Stimulated activated CD4-positive, alpha-beta T cell treated with anti-CD3 and anti-CD28 coated beads, Interleukin-15, amount 100 ng/mL, for 24 hours (primary cell): ENCODE measurements around the gene ITPR2.
"Not testable (repeated sequence)": the region's sequence is repeated elsewhere in the genome, so short reads cannot be mapped to it uniquely, and the experiment has no call there.

ENCODE experiments used
- DNase-seq: peaks from one replicate; pipeline ENCODE4 v3.0.0-alpha.2; 2020

Gene ITPR2

GRCh38 chr12:26496170-26496569, 336.8 kb downstream of the ITPR2 start:
- DNase-seq = no peak

DNA sequence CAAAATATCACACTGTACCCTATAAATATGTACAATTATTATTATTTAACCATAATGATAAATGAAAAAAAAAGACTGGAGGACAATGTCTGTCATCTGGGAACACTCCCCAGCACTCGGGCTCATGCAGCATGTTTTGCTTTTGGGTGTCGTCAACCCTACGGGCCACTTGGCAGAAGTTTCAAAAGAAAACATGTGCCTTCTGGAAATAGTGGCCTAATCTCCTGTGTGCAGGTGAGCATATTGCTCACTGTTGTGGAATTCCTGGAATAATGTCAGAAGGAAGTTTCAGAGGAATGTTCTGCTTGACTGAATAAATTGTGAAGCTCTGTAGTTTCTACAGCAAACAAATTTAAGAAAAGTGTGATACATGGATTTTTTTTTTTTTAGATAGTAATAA, 339.3 kb downstream of the ITPR2 start:
- DNase-seq = no peak

- no peak for DNase-seq
Observed at GRCh38 chr12:26492406-26492805, 340.6 kb downstream of the ITPR2 start.

DNA sequence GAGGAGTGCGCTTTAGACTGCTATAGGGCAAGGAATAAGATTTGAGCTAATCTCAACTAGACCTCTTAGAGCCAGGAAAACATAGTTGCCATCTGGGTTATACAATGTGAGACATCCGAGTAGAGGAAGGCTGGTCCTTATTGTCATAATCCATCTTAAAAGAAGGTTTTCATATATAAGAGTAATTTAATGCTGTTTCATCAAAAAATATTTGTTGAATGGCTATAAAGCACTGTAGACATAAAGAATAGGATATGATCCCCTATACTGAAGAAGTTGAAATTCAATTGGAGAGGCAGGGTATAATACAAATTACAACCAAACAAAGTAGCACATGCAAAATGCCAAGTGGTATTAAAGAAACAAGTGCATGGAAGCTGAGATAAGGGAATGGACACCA, 343.1 kb downstream of the ITPR2 start:
- no peak for DNase-seq

DNA sequence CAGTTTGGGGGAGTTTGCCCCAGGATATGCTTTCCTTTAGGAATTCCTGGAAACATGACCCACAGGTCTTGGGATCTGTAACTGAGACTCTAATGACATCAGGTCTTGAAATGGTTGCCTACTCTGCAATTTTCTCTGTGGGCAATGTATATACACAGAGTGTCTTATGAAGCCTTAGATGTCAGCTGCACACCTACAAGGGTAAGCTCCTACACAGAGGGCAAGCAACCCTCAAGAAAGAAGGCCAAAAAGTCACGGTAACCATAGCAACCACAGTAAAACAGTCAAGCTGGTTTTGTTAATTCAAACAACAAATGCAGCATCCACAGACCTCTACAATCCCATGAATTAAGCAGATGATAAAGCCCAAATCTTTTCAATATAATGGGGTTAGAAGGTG, 344.6 kb downstream of the ITPR2 start:
- DNase-seq = no peak

DNA sequence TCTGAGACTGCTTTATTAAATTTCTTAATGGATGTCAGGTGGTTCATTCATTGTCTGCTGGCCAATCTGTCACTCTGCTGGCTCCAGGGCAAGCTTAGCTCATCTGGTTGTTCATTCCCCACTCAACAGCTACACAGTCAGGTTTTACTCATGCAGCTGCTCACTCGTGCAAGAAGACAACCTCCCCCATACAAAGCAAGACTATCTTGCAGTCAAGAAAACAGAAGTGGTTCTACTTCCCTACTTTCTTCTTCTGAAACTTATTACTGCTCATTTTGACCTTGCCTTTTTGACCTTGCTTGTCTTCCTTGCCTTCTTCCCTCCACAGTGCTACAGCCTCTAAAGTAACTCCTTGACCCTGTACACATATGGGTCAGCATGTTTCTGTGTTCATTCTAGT, 359.7 kb downstream of the ITPR2 start:
- DNase-seq = no peak

DNA sequence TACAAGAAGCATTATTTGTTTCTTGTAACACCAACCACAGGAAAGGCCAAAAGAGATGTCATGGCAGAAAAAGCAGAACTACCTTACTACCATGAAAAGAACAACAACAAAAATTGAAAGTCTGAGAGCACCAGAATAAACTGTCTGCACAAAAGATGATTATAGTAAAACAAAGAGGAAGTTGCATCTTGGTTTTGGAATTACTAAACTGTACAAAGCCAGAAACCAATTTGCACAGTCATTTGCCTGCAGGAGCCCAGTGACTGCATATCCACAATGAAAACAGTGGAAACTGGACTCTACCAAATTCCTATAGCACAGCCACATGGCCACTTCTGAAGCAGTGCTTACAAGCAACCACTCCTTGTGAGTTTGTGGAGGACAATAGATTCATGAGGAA, 361.4 kb downstream of the ITPR2 start:
- no peak for DNase-seq

- DNase-seq = no peak
Observed at GRCh38 chr12:26469421-26470180, 363.4 kb downstream of the ITPR2 start.

DNA sequence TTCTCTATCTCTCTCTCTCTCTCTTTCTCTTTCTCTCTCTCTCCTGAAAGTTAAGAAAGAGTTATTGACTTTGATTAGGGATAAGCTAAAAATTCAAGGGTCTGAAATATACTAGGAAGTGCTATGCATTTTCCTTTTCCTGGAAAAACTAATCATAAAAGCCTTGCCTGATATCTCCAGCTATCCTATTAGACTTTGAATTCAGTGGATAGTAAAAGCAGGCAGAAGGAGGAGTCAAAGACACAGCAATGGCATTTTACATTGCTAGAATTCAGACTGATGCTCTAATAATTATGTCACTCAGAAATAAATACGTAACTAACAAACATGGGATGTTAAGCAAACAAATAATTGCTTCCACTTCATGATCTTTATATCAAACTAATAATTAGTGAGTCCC, 365.6 kb downstream of the ITPR2 start:
- no peak for DNase-seq

DNA sequence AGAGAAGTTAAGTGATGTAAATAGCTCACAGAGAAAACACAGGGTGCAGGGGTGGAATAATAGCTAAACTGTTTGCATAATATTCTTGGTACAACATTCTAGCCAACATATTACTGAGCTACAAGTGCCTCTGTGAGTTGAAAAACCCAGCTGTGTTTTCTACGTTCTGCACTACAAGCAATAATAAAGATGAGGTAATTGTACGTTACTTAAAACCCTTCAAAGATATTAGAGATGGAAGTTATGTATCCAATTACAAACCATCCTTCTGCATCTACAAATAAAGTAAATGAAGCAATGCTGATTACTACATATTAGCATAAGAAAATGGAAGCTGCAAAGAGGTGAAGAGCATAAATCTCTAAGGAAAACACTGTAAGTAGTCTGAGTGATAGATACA, 366.3 kb downstream of the ITPR2 start:
- no peak for DNase-seq

GRCh38 chr12:26465419-26466097, 367.4 kb downstream of the ITPR2 start:
- DNase-seq = no peak

GRCh38 chr12:26461776-26462175, 371.2 kb downstream of the ITPR2 start:
- no peak for DNase-seq

GRCh38 chr12:26460361-26460760, 372.6 kb downstream of the ITPR2 start:
- DNase-seq = no peak

DNA sequence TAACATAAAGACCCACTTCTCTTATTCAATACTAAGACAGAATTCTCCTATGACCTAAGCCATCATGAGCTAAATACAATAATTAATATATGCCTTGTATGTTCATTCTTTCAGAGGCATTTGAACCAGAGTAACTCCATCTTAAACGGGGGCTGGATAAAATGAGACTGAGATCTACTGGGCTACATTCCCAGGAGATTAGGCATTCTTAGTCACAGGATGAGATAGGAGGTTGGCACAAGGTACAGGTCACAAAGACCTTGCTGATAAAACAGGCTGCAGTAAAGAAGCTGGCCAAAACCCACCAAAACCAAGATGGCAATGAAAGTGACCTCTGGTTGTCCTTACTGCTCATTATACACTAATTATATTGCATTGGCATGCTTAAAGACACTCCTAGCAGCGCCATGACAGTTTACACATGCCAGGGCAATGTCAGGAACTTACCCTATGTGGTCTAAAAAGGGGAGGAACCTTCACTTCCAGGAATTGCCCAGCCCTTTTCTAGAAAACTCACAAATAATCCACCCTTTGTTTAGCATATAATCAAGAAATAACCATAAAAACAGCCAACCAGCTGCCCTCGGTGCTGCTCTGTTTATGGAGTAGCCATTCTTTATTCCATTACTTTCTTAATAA, 376.9 kb downstream of the ITPR2 start:
- DNase-seq = no peak

DNA sequence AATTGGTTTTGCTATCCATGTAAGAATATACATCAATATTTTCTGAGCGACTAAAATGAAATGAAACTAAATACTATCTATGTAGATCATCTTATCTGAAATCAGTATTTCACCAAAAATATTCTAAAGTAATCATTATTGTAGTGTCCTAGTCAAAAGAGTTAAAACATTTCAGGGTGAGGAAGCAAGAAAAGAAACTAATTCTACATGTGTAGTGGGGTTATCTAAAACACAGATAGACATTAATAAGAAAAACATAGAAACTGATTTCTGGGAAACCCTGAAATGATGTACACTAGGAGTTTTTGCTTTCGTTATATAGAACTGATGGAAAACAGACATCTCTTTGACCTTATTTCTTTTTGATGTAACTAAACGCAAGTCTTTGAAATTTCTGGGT, 379.7 kb downstream of the ITPR2 start:
- no peak for DNase-seq

- DNase-seq = no peak
Observed at GRCh38 chr12:26452511-26452910, 380.5 kb downstream of the ITPR2 start.

DNA sequence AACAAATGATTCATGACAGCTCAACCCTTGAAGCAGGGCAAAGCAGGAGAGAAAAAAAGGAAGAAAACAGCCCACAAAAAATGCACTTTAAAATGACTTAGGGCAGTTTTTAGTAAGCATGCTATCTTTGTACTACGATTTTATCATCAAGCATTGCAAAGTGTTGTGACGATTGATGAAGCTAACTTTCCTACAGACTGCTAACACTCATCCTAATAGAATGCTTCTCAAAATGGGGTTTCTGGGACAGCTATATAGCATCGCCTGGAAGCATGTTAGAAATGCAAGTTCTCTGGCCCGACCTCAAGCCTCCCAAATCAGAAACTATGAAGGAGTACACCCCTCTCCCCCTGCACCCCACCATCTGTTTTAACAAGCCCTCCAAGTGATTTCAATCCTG, 381.2 kb downstream of the ITPR2 start:
- no peak for DNase-seq

- no peak for DNase-seq
Observed at GRCh38 chr12:26445909-26446308, 387.1 kb downstream of the ITPR2 start.

DNA sequence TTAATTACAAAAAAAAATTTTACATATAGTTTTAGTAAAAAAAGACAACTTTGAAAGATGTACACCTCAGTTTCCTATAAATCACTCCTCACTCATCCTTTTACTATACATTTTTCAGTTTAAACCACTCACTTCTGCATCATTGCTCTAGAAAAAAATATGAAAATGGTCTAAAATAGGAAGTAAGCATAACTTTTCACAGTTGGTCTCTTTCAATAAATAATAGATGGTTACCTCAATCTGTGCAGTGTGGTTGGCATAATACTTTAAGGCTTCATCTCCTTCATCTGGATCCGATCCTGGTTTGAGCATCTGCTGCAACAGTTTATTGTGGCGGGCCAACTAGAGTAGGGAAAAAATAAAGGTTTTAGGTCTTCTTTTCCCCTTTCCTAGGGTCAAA, 389.7 kb downstream of the ITPR2 start:
- no peak for DNase-seq

GRCh38 chr12:26441434-26441833, 391.6 kb downstream of the ITPR2 start:
- no peak for DNase-seq

- no peak for DNase-seq
Observed at GRCh38 chr12:26435069-26435404, 398.0 kb downstream of the ITPR2 start.

DNA sequence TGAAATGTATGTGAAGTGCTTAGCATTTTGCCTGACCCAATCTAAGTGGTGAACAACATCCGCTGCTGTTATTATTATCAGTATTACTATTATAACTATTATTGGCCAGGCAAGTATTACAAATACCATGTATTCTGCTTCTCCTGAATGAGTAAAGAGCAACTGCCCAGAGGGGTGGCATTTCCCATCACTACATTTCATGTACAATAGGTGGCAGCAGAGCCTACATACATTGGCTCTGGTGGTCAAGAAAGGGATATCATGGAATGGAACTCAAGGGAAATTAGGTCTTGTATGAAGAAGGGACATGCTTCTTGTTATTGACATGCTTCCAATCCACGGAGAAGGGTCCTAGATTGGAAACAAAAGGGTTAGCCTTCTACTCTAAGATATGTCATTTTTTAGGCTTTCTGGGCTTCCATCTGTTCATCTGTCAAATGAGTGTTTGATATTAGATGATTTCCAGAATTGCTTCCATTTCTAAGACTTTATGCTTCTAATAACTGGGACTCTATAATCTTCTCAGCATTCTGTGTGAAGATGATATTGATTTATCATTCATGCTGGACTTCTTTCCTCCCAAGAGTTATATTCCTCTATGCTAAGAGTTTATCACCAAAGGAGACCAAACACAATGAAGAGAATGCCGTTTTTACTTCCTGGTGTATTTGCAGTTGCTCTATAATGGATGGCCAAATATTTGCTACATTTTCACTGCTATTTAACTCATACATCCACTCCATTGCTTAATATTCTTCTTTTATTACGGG, 398.5 kb downstream of the ITPR2 start:
- DNase-seq = peak; percentile 7

DNA sequence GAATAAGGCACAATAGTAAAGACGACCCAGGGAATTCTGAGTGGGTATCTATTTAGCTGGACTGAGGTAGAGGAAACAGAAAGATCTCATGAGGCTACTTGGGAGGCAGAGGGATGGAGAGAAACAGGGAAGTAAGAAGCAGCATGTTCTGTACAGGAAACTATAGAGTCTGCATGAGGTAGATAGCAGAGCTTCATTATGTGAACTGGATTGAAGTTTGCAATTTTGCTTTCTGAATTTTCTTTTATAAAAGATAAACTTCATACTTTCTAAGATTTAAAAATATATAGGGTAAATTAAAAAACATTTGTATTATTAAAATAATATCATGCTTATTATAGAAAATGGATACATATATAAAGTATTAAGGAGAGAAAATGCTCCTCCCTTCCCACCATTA, 399.3 kb downstream of the ITPR2 start:
- DNase-seq = not testable (repeated sequence)

DNA sequence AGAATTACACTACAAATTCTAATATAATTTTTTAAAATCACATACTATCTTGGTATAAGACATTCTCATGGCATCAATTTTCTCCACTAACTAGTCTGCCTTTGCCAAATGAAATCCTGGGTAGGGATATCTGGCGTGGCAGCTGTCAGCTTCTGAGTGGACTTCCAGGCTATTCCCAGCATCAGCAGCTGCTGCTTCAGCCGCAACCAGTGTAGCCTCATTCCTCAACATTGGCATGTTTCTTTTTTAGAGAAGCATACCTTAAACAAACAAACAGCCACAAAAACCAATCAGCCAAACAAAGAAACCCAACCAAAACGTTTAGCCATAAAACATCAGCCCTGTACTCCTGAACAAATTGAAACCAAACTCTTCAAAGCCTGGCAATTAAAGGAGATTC, 401.8 kb downstream of the ITPR2 start:
- DNase-seq = no peak
